Erythroblast (primary cell): ENCODE results near the gene C6.

ENCODE experiments used
- GATA1 ChIP-seq: IDR thresholded peaks from 2 replicates; pipeline ENCODE4 v1.6.1; 2011; ENCODE audit warnings: low read depth, mild to moderate bottlenecking, control low read depth, low read length, moderate library complexity
- POLR2A ChIP-seq: IDR thresholded peaks from 2 replicates; pipeline ENCODE4 v1.6.1; 2011; ENCODE audit warnings: mild to moderate bottlenecking, low read length

DNA sequence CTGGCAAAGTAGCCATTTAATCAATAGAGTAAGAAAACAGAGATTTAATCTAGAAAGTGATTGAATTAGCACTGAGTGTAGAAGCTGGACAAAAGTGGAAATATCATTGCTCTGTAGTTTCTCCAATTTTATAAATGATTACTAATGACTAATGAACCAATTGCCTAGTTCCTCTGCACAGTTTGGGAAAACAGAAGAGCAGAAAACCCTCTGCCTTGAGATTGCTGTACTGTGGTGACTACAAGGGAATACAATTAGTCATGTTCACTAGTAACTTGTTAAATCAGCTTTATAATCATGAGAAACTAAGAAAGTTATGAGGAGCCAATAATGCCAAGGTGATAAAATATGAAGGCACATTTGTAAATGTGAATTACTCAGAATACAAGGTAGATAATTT lies 21.1 kb upstream of the C6 start:
- TF ChIP-seq POLR2A (no peak), GATA1 (no peak)
